NCI-H2081 treated with DMSO at 0.1 percent for 48 hours (cell line): Measurements from ENCODE around the gene FBXL19.

Source experiments
- DNase-seq: peaks from one replicate; lab custom pipeline; 2025; lab: John Stamatoyannopoulos, UW

The FBXL19 gene

GRCh38 chr16:30989469-30990047 is 66.2 kb downstream of the FBXL19 start:
- no peak for DNase-seq

DNA sequence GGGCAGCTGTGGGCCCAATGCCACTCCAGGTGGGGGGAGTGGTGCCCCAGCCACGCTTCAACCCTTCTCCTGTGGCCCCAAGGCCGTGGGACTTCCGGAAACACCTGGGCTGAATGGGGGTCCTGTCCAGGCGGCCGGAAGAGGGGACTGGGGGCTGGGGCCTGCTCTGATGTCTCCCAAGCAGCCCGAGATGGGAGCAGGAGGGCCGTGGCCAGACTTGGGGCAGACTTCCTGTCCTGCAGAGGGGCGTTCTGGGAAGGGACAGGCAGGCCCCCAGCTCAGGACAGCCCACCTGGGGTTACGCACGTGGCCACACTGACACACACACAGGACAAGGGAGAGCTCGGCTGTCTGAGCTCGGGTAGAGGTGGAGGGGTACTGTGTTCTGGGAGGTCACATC is 66.7 kb downstream of the FBXL19 start:
- DNase-seq = no peak

- DNase-seq = no peak
Observed at GRCh38 chr16:30991052-30991451, 67.7 kb downstream of the FBXL19 start.

- DNase-seq = no peak
Observed at GRCh38 chr16:30992276-30992780, 69.0 kb downstream of the FBXL19 start.

DNA sequence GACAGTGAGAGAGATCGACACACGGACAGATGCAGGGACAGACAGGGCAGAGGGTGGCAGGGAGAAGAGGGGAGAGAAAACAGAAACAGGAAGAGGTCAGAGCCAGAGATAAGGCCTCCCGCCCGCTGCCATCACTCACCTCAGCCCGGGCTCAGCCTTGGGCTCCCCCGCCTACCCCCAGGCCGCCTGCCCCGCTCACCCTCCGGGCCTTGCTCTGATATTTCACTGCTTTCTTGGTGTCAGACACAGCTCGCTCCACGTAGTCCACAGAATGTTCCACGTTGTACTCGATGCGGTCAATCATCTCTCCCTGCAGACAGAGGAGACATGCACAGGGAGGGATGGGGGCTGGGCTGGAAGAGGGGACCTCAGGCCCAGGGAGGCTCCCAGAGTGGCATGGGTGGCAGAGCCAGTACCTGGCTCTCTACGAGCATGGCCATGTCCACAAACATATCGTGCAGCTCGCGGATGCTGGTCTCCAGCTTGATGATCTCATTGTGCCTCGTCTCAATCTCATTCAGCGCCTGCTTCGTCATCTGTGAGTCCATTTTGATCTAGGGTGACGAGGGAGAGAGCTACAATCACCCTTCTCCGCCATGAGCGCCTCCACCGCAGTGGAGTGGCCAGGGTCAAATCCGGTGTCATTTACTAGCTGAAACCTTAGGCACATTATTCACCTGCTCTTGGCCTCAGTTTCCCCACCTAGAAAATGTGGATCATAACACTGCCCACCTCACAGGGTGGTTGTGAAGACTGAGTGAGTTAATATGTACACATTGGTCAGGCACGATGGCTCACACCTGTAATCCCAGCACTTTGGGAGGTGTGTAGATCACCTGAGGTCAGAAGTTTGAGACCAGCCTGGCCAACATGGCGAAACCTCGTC is 69.8 kb downstream of the FBXL19 start:
- DNase-seq = no peak

GRCh38 chr16:30995927-30996323 is 72.6 kb downstream of the FBXL19 start:
- DNase-seq = no peak

DNA sequence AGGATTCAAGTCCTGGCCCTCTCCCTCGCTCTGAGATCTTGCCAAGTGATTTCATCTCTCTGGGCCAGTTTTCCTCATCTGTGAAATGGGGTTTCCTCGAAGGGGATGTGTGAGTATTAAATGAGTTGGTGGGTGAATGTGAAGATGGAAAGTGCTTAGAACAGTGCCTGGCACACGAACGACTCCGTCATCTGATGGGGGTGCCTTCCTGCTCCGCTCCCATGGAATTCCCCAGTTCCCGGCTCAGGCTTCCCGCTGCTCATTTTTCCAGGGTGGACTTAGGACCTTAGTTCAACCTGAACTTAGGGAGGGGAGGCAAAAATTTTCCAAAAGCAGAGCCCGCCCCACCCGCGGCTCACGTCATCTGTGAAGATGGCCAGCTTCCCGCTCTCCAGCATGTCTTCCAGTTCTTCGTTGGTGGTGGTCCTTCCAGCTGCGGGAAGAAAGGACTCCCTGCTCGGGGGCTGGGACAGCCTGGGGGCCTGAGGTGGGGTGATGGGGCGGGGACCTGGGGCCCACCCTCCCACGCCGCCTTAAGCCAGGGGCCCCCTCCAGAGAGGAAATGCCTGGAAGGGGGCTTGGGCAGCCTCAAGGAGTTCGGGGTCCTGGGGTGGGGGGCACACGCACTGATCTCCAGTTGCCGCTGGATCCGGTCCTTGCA is 73.1 kb downstream of the FBXL19 start:
- DNase-seq = no peak

- no peak for DNase-seq
Observed at GRCh38 chr16:30996985-30997724, 73.8 kb downstream of the FBXL19 start.

DNA sequence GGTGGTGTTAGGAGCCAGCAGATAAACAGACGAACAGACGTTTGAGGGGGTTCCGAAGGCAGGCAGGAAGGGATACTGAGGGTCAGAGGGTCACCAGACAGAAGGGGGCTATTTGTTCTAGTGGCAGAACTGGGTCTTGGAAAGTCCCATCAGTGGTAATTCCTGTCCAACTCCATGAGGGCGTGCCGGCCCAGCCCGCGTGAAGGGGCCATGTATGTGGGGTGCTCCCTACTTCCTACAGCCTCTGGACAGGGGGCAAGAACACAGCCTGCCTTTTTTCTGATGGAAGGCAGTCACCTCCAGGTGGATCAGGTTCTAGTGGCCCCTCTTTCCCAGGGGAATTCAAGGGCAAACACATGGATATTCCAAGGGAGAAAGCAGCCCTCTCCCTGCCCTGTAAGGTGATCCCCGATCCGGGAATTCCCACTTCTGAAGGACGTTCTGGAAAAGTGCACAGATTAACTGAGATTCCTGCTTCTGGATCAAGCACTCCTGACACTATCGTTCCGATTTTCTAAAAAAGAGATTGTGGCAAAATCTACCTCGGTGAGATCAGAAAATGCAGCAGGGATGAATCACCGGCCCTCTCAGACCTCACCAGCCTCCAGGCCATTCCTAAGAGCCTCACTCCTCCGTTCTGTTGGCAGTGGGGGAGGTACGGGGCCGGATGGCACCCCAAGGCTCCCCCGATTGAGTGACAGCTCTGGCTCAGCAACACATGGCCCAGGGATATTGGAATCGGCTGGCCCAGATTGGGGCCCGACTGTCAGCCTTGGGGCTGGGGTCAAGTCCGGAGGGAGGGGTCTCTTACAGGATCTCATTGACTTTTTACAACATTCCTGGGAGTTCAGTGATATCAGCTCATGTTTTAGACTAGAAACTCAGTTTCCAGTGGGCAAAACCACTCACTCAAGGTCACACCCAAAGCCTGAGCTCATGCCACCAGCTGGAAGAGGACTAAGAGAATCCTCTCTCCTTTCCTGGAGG is 74.6 kb downstream of the FBXL19 start:
- DNase-seq = no peak
